ENCODE data around the gene ENOX1.

Gene ENOX1

GRCh38 chr13:43516401-43516833, 270.4 kb downstream of the ENOX1 start:
- Histone ChIP-seq H3K4me1 (ENCODE audit: control insufficient read depth in 1 of 2, insufficient read depth in 2 of 2, low read length in 2 of 2) (no peaks in the 10 kb centered on the region), H3K27me3 (ENCODE audit: control insufficient read depth in 1 of 2, insufficient read depth in 2 of 2, low read length in 2 of 2) (no peaks in the 10 kb centered on the region), H3K36me3 (ENCODE audit: control insufficient read depth in 1 of 2, insufficient read depth in 2 of 2, low read length in 2 of 2) (no peaks in the 10 kb centered on the region), H3K9me3 (ENCODE audit: control insufficient read depth in 1 of 2, low read length in 2 of 2) (no peaks in the 10 kb centered on the region), H3K9ac (ENCODE audit: low read depth in 1 of 2, low read length in 2 of 2) (no peak overlapping the region), H3K4me3 (ENCODE audit: low read depth in 1 of 2, low read length in 2 of 2) (no peak overlapping the region), H3K27ac (ENCODE audit: low read depth, low read length) (no peak overlapping the region)

DNA sequence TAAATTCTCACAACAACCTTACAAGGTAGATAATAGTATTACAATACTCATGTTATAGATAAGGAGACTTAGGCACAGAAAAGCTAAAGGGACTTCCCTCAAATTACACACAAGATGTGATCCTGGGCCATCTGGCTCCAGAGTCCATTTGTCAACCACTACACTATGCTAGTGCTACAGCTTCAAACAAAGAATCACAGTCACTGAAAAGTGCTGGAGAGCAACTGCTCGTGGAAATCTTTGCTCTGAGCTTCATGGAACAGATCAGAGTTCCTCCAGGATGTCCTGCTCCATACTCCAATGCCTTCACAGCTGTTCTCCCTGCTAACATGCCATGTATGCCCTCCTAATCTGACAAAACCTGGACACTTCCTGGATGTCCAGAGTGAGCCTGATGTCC, 271.2 kb downstream of the ENOX1 start:
- Histone ChIP-seq H3K27ac (ENCODE audit: low read depth, low read length) (no peak overlapping the region), H3K9me3 (ENCODE audit: control insufficient read depth in 1 of 2, low read length in 2 of 2) (no peaks in the 10 kb centered on the region)

DNA sequence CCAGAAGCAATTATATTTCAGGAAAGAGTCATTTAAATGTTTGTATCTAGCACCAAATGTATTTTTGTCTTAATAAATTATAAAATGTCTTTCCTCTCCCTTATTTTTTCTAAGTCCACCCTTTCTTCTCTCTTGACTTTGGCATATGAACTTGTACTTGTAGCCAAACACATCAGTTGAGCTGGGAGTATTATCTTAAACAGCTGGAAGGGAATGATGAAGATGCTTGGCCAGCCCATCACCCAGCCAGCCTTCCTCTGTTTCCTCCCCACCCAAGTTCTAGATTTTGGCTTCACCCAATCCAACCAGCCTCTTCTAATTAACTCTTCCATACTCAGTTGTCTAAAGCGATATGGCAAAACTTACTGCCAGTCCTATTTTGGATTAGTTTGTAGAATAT, 272.5 kb downstream of the ENOX1 start:
- Histone ChIP-seq H3K36me3 (ENCODE audit: control insufficient read depth in 1 of 2, insufficient read depth in 2 of 2, low read length in 2 of 2) (no peaks in the 10 kb centered on the region), H3K4me1 (ENCODE audit: control insufficient read depth in 1 of 2, insufficient read depth in 2 of 2, low read length in 2 of 2) (no peaks in the 10 kb centered on the region), H3K27me3 (ENCODE audit: control insufficient read depth in 1 of 2, insufficient read depth in 2 of 2, low read length in 2 of 2) (no peaks in the 10 kb centered on the region), H3K9me3 (ENCODE audit: control insufficient read depth in 1 of 2, low read length in 2 of 2) (no peaks in the 10 kb centered on the region), H3K9ac (ENCODE audit: low read depth in 1 of 2, low read length in 2 of 2) (no peak overlapping the region), H3K27ac (ENCODE audit: low read depth, low read length) (no peak overlapping the region), H3K4me3 (ENCODE audit: low read depth in 1 of 2, low read length in 2 of 2) (no peak overlapping the region)

More for the DNA sequence above, 271.2 kb downstream of the ENOX1 start:
- Histone ChIP-seq H3K4me1 (ENCODE audit: control insufficient read depth in 1 of 2, insufficient read depth in 2 of 2, low read length in 2 of 2) (no peaks in the 10 kb centered on the region), H3K4me3 (ENCODE audit: low read depth in 1 of 2, low read length in 2 of 2) (no peak overlapping the region), H3K36me3 (ENCODE audit: control insufficient read depth in 1 of 2, insufficient read depth in 2 of 2, low read length in 2 of 2) (no peaks in the 10 kb centered on the region), H3K27me3 (ENCODE audit: control insufficient read depth in 1 of 2, insufficient read depth in 2 of 2, low read length in 2 of 2) (no peaks in the 10 kb centered on the region), H3K9ac (ENCODE audit: low read depth in 1 of 2, low read length in 2 of 2) (no peak overlapping the region)

DNA sequence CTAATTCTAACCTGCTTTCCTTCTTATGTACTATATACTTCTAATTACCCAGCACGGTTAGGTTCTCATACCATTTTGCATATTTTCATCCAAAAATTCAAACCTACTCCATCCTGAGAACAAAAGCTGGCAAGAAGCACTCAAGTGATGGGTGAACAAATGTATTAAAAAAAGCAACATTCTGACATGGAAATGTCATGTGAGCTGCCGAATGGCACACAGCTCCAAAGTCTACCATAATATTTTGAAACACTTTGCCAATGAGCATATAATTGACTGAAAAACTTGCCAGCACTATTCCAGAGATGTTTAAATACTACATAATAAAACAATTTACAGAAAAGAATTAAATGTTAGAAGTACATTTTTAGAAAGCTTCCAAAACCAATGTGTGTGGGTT, 274.6 kb downstream of the ENOX1 start:
- no peak overlapping the region for H3K27ac ChIP-seq (ENCODE audit: low read depth, low read length)
- H3K9ac ChIP-seq (ENCODE audit: low read depth in 1 of 2, low read length in 2 of 2), result no peak overlapping the region

DNA sequence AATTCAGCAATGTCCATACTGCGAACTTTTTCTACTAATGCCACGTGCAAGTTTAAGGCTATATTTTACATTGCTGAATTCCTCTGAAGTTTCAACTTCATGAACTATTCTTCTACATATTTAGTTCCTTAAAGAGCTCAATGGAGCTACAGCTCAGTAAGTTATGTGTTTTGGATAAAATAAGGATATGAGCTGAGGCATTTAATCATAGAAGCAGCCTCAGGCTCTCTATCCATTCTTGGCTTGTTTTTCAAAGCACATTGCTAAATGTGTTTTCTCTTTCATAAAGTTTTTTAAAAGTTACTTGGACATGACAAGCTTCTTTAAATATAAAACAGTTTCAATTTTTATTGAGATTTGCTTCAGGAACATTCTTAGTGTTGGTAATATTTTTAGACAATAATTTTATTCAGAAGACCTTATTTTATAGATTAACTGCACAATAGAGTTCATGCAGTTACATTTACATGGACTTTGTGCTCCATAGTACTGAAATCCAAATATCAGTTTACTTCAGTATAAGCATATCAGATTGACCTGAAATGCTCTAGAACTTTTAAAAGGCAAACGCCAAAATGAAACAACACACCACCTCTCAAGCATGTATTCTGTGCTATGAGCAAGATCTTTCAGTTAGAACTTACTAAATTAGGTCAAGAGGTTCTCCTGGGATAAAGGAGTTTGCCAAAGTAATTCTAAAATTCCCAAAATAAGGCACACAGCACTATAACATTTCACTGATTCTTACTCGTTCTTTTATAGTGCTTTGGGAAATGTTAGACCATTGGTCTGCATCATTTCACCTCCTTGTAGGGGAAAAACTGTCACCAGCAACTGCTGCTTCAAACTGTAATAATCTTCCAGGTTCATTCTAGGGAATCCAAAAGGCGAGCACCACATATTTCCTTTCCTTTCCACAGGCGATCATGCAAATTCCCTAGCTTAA, 275.5 kb downstream of the ENOX1 start:
- Histone ChIP-seq H3K27ac (ENCODE audit: low read depth, low read length) (no peak overlapping the region), H3K27me3 (ENCODE audit: control insufficient read depth in 1 of 2, insufficient read depth in 2 of 2, low read length in 2 of 2) (no peaks in the 10 kb centered on the region)

More for the DNA sequence above, 274.6 kb downstream of the ENOX1 start:
- Histone ChIP-seq H3K36me3 (ENCODE audit: control insufficient read depth in 1 of 2, insufficient read depth in 2 of 2, low read length in 2 of 2) (no peaks in the 10 kb centered on the region), H3K27me3 (ENCODE audit: control insufficient read depth in 1 of 2, insufficient read depth in 2 of 2, low read length in 2 of 2) (no peaks in the 10 kb centered on the region), H3K9me3 (ENCODE audit: control insufficient read depth in 1 of 2, low read length in 2 of 2) (no peaks in the 10 kb centered on the region), H3K4me3 (ENCODE audit: low read depth in 1 of 2, low read length in 2 of 2) (no peak overlapping the region), H3K4me1 (ENCODE audit: control insufficient read depth in 1 of 2, insufficient read depth in 2 of 2, low read length in 2 of 2) (no peaks in the 10 kb centered on the region)

DNA sequence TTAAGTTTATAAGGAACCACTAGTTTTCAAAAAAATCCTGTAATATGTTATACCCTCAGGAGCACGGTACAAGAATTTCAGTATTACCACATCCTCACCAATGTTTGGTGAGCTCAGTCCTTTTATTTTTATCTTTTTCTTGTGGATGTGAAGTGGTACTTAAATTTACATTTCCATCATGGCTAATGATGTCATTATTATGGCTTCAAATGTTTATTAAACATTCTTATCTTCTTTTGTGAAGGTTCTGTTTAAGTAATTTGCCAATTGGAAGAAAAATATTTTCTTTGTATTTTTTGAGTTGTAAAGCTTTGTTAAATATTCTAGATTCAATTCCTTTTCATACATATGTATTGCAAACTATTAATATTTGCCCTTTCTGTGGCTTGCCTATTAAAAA, 291.0 kb downstream of the ENOX1 start:
- Histone ChIP-seq H3K9ac (ENCODE audit: low read depth in 1 of 2, low read length in 2 of 2) (no peak overlapping the region), H3K9me3 (ENCODE audit: control insufficient read depth in 1 of 2, low read length in 2 of 2) (peaks cover 0 to 1% of the 10 kb centered on the region in 2 donors), H3K36me3 (ENCODE audit: control insufficient read depth in 1 of 2, insufficient read depth in 2 of 2, low read length in 2 of 2) (no peaks in the 10 kb centered on the region), H3K4me1 (ENCODE audit: control insufficient read depth in 1 of 2, insufficient read depth in 2 of 2, low read length in 2 of 2) (no peaks in the 10 kb centered on the region), H3K27me3 (ENCODE audit: control insufficient read depth in 1 of 2, insufficient read depth in 2 of 2, low read length in 2 of 2) (no peaks in the 10 kb centered on the region), H3K27ac (ENCODE audit: low read depth, low read length) (no peak overlapping the region), H3K4me3 (ENCODE audit: low read depth in 1 of 2, low read length in 2 of 2) (no peak overlapping the region)

More for the DNA sequence above, 275.5 kb downstream of the ENOX1 start:
- no peaks in the 10 kb centered on the region for H3K36me3 ChIP-seq (ENCODE audit: control insufficient read depth in 1 of 2, insufficient read depth in 2 of 2, low read length in 2 of 2)
- no peak overlapping the region for H3K9ac ChIP-seq (ENCODE audit: low read depth in 1 of 2, low read length in 2 of 2)
- H3K4me3 ChIP-seq (ENCODE audit: low read depth in 1 of 2, low read length in 2 of 2), result no peak overlapping the region
- H3K9me3 ChIP-seq (ENCODE audit: control insufficient read depth in 1 of 2, low read length in 2 of 2), result no peaks in the 10 kb centered on the region
- no peaks in the 10 kb centered on the region for H3K4me1 ChIP-seq (ENCODE audit: control insufficient read depth in 1 of 2, insufficient read depth in 2 of 2, low read length in 2 of 2)

GRCh38 chr13:43494206-43494605, 292.6 kb downstream of the ENOX1 start:
- no peak overlapping the region for H3K4me3 ChIP-seq (ENCODE audit: low read depth in 1 of 2, low read length in 2 of 2)
- H3K4me1 ChIP-seq (ENCODE audit: control insufficient read depth in 1 of 2, insufficient read depth in 2 of 2, low read length in 2 of 2), result no peaks in the 10 kb centered on the region
- no peak overlapping the region for H3K27ac ChIP-seq (ENCODE audit: low read depth, low read length)
- H3K9me3 ChIP-seq (ENCODE audit: control insufficient read depth in 1 of 2, low read length in 2 of 2), result no peaks in the 10 kb centered on the region
- H3K27me3 ChIP-seq (ENCODE audit: control insufficient read depth in 1 of 2, insufficient read depth in 2 of 2, low read length in 2 of 2), result no peaks in the 10 kb centered on the region
- H3K9ac ChIP-seq (ENCODE audit: low read depth in 1 of 2, low read length in 2 of 2), result no peak overlapping the region
- no peaks in the 10 kb centered on the region for H3K36me3 ChIP-seq (ENCODE audit: control insufficient read depth in 1 of 2, insufficient read depth in 2 of 2, low read length in 2 of 2)

DNA sequence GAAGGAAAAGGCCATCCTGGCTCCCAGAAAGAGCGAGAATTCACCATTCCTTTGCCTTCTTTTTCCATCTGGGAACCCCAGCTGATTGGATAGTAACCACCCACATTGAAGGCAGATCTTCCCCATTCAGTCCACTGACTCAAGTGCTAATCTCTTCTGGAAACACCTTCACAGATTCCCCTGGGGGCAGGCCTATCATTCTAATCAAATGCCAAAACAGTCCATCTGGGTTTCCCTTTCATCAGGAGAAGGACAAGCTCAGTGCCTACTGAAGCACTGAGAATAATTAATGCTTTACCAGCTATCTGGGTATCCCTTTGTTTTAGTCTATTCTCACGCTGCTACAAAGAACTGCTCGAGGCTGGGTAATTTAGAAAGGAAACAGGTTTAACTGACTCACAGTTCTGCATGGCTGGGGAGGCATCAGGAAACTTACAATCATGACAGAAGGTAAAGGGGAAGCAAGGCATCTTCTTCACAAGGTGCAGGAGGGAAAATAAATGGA, 293.2 kb downstream of the ENOX1 start:
- Histone ChIP-seq H3K27ac (ENCODE audit: low read depth, low read length) (no peak overlapping the region), H3K9ac (ENCODE audit: low read depth in 1 of 2, low read length in 2 of 2) (no peak overlapping the region), H3K9me3 (ENCODE audit: control insufficient read depth in 1 of 2, low read length in 2 of 2) (no peaks in the 10 kb centered on the region), H3K4me3 (ENCODE audit: low read depth in 1 of 2, low read length in 2 of 2) (no peak overlapping the region), H3K36me3 (ENCODE audit: control insufficient read depth in 1 of 2, insufficient read depth in 2 of 2, low read length in 2 of 2) (no peaks in the 10 kb centered on the region), H3K4me1 (ENCODE audit: control insufficient read depth in 1 of 2, insufficient read depth in 2 of 2, low read length in 2 of 2) (no peaks in the 10 kb centered on the region), H3K27me3 (ENCODE audit: control insufficient read depth in 1 of 2, insufficient read depth in 2 of 2, low read length in 2 of 2) (no peaks in the 10 kb centered on the region)

- Histone ChIP-seq H3K36me3 (ENCODE audit: control insufficient read depth in 1 of 2, insufficient read depth in 2 of 2, low read length in 2 of 2) (no peaks in the 10 kb centered on the region), H3K9ac (ENCODE audit: low read depth in 1 of 2, low read length in 2 of 2) (no peak overlapping the region), H3K9me3 (ENCODE audit: control insufficient read depth in 1 of 2, low read length in 2 of 2) (no peaks in the 10 kb centered on the region), H3K27me3 (ENCODE audit: control insufficient read depth in 1 of 2, insufficient read depth in 2 of 2, low read length in 2 of 2) (no peaks in the 10 kb centered on the region), H3K4me1 (ENCODE audit: control insufficient read depth in 1 of 2, insufficient read depth in 2 of 2, low read length in 2 of 2) (no peaks in the 10 kb centered on the region), H3K27ac (ENCODE audit: low read depth, low read length) (no peak overlapping the region), H3K4me3 (ENCODE audit: low read depth in 1 of 2, low read length in 2 of 2) (no peak overlapping the region)
Observed at GRCh38 chr13:43492745-43493144, 294.0 kb downstream of the ENOX1 start.

DNA sequence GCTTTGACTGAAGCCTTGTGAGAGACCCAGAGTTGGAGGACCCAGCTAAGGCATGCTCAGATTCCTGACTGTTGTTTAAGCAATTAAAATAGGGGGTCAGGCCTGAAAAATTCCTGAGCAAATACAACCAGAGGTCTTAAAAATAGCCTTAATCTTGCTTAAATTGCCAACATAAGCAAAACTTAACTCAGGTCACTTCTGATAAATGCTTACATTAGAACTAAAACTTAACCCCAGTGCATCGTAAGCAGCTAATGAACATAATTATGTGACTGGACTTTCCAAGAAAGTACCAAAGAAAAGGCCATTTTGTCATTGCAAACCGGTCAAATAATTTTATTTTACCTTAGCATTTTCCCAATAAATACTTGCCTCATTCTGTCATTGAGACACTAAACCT, 294.5 kb downstream of the ENOX1 start:
- no peak overlapping the region for H3K9ac ChIP-seq (ENCODE audit: low read depth in 1 of 2, low read length in 2 of 2)
- no peak overlapping the region for H3K4me3 ChIP-seq (ENCODE audit: low read depth in 1 of 2, low read length in 2 of 2)
- no peak overlapping the region for H3K27ac ChIP-seq (ENCODE audit: low read depth, low read length)
- no peaks in the 10 kb centered on the region for H3K36me3 ChIP-seq (ENCODE audit: control insufficient read depth in 1 of 2, insufficient read depth in 2 of 2, low read length in 2 of 2)
- no peaks in the 10 kb centered on the region for H3K4me1 ChIP-seq (ENCODE audit: control insufficient read depth in 1 of 2, insufficient read depth in 2 of 2, low read length in 2 of 2)
- no peaks in the 10 kb centered on the region for H3K9me3 ChIP-seq (ENCODE audit: control insufficient read depth in 1 of 2, low read length in 2 of 2)
- H3K27me3 ChIP-seq (ENCODE audit: control insufficient read depth in 1 of 2, insufficient read depth in 2 of 2, low read length in 2 of 2), result no peaks in the 10 kb centered on the region

All from duodenal mucosa (tissue), 2 donors.